SHP77 treated with DMSO at 0.1 percent for 48 hours (cell line): Measurements from ENCODE around the gene KBTBD3.

Experiments used
- DNase-seq: peaks from one replicate; lab custom pipeline; 2025; lab: John Stamatoyannopoulos, UW

The KBTBD3 gene

DNA sequence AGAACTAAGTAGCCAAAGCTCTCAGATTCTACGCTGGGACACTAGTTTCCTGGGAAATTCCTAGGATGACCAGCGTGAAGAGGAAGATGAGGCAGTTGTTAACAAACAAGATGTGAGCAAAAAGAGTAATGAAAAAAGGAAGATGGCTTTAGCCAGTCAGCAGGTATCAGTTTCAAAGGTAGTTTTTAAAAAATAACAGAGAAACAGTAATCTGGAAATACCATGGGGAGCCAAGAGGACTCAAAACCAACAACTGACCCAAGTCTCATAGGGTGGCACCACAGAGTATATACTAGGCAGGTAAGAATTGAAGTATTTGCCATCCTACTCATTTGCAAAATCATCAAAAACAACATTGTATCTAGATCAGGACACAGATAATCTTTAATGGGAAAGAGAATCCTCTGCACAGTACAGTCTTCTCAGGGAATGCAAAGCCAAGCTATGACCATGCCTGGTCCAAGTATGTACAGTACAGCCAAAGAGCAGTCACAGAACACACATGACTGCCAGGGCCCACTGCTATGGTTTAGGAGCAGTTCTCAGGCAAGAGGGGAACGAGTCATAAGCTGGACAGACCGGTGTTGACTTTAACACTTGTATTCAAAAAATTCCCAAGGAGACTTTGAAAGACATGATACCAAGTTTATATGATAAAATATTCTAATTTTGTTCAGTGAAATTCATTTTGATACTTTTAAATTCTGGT, 75.7 kb downstream of the KBTBD3 start:
- DNase-seq: no peak
